Astrocyte of the spinal cord (primary cell): Measurements from ENCODE around the gene HAUS3.

ENCODE experiments used
- DNase-seq: peaks from one replicate; pipeline ENCODE4 v3.0.0; 2011; ENCODE audit warnings: low read depth, low spot score
- H3K4me3 ChIP-seq: 2 replicates; pipeline ENCODE4 v1.5.1; 2011; ENCODE audit warnings: low read depth, mild to moderate bottlenecking, low read length, moderate library complexity
- in situ Hi-C: cut with HindIII; loops from 2 replicates; pipeline ENCODE4 v1.10.0; 2017; ENCODE audit warnings: low sequenced_read_pairs
- TF ChIP-seq, protein P1 (sequence below): IDR thresholded peaks from 2 replicates; pipeline ENCODE4 v1.5.1; 2012; ENCODE audit warnings: low read depth, mild to moderate bottlenecking, low read length, inconsistent platforms

HAUS3 gene

DNA sequence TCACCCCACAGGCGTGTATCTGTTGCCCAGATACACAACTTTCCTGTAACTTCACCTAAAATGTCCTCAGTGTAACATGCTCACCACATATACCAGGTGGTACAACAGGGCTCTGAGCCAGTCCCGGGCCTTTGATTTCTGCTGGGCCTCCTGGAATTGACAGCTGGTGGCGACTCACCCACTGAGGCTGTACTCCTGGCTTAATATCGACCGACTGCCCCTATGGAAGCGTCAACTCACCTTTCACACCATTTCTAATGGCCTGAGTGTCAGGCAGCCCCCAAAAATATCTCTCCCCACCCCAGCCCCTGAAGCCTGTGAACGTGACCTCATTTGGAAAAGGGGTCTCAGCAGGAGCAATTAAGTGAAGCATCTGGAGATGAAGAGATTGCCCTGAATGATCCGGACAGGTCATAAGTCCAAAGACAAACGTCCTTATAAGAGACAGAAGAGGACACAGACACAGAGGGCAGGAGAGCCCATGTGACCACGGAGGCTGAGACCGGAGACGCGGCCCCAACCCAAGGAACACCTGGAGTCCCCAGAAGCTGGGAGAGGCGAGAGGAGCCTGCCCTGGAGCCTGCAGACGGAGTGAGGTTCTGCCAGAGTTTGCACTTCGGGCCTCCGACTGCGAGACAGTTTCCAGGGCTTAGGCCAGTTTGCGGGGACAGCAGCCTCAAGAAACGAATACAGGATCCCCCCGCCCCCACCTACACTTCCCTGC lies 32.6 kb upstream of the HAUS3 start:
- no peak overlapping the region for H3K4me3 ChIP-seq
- TF ChIP-seq, protein P1, sequence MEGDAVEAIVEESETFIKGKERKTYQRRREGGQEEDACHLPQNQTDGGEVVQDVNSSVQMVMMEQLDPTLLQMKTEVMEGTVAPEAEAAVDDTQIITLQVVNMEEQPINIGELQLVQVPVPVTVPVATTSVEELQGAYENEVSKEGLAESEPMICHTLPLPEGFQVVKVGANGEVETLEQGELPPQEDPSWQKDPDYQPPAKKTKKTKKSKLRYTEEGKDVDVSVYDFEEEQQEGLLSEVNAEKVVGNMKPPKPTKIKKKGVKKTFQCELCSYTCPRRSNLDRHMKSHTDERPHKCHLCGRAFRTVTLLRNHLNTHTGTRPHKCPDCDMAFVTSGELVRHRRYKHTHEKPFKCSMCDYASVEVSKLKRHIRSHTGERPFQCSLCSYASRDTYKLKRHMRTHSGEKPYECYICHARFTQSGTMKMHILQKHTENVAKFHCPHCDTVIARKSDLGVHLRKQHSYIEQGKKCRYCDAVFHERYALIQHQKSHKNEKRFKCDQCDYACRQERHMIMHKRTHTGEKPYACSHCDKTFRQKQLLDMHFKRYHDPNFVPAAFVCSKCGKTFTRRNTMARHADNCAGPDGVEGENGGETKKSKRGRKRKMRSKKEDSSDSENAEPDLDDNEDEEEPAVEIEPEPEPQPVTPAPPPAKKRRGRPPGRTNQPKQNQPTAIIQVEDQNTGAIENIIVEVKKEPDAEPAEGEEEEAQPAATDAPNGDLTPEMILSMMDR = no peak
- in situ Hi-C loops = no loop called here
- DNase-seq = no peak

DNA sequence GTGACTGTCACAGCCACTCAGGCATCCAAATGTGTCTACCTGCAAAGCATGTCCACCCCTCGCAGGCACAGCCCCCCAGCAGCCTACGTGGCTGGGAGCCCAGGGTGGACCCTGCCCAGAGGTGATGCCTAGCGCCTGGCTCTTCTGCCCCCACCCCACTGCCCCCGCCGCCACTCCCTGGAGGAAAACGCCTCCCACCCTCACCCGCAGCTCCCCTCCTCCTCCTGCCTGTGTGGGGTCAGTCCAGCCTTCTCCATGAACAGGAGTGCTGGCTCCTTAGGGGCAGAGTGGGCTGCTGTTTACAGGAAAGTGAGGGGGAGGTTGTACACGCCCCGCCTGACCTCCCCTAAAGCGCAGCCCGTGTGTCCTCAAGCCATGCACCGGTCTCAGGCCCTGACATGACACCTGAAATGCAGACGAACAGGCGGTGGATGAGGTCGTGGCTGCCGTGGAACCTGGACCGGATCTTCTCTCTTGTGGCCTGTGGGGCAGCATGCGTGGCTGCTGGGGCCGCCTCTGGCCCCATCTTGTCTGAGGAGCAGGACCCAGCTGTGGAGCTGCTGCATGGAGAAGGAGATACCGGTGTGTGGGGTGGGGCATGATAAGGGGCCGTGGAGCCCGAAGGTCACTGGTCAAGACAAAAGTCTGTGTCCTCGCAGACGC lies 31.9 kb upstream of the HAUS3 start:
- in situ Hi-C loops = no loop called here
- TF ChIP-seq, protein P1 = no peak

DNA sequence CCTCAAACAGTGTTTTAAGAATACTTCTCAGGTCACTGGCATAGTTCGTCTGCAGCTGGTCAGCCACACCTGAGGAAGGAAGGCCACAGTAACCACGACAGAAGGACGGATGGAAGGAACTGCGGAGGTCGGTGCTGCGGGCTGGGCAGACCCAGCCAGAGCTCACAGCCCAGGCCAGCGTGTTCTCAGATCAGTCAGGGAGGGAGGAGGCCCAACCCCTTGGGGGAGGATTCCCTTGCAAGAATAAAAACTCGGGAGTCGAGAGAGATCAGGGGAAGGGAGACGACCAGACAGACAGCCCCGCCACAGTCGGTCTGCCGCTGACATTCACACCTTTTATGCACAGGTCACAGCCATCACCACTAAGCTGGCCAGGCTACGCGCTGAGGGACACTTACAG lies 31.3 kb upstream of the HAUS3 start:
- DNase-seq = no peak
- in situ Hi-C loops = no loop called here
- TF ChIP-seq, protein P1 = no peak
- no peak overlapping the region for H3K4me3 ChIP-seq

More for the DNA sequence above, 31.9 kb upstream of the HAUS3 start:
- no peak for DNase-seq
- H3K4me3 ChIP-seq = no peak overlapping the region

DNA sequence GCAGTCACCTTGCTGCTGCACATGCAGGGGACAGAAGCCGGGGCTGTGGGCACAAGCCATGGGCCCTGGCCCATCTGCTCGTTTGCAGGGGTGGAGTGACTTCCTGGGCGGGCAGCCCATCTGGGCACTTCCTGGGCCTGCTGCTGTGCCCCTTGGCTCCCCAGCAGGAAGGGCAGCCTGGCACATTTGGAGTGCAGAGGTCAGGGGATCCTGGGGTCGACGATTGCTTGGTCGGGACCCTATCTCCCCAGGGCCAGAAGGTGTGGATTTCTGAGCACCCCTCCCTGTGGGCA lies 30.9 kb upstream of the HAUS3 start:
- in situ Hi-C loops = no loop called here
- TF ChIP-seq, protein P1 = no peak
- H3K4me3 ChIP-seq = no peak overlapping the region
- DNase-seq = no peak

DNA sequence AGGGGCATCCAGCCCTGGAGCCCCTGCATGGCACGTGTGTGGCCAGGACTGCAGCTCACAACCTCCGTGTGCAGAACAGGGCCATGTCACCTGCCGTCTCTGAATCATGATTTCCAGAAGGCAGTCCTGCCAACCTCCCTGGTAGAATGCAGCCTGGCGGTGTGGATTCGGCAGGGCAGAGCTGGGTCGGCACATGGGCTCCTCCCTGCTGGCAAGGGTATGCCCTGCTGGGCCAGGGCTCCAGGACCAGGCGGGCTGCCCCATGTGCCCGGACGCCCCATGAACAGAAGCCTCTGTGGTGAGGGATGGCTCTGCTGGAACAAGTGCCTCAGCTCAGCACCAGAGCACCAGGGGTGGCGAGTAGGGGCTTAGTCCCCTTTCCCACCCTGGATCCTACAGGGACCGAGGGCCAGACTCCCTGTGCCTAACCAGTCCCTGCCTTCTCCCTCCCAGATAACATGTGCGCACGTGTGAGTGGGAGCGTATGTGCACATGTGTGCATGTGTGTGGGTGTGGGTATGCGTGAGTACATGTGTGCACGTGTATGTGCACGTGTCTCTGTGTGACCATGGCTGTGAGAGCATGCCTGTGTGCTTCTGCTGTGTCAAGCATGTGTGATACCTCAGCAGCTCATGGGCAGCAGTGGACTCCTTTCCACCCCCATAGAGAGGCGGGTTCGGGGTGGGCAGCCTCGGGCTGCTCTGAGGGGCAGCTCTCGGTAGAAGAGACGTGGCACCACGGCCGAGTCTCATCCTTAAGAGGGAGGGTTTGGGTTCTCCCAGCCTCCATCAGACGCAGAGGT lies 30.3 kb upstream of the HAUS3 start:
- no peak for DNase-seq
- in situ Hi-C loops = no loop called here
- H3K4me3 ChIP-seq = no peak overlapping the region
- TF ChIP-seq, protein P1 = no peak

DNA sequence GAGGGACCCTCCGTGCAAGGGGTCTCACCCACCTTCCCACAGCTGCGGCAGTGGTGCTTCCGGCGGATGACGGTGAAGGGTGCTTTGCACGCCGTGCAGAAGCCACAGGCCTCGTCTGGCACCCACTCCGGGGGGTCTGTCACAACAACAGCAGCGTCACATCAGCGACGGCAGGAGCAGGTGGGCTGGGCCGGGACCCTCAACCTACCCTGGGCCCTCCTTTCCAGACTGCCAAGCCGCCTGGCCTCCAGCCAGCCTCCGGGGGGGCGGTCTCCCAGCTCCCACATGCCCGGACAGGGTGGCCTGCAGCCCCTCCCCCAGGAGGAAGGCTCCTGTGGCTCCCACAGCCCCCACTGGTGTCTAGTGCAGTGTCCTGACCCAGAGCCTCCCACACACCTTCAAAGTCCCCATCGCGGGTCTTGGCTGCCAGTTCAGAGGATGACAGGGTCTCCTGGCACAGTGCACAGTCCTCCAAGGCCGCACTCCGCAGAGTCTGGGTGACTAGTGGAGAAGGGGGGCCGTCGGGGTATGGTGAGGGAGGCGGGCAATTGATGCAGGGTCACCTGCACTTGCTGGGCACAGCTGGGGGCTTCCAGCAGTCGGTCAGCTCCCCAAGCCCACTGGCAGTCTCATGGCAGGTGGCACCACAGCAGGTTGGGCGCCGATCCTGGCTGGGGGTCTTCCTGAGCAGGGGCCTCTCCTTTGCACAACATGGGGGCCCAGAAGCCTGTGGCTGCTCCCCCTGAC lies 29.5 kb upstream of the HAUS3 start:
- in situ Hi-C loops = no loop called here
- TF ChIP-seq, protein P1 = no peak
- DNase-seq = no peak
- H3K4me3 ChIP-seq = no peak overlapping the region
